GM12891 (cell line): ENCODE results near the gene MORC2.

ENCODE experiments used
- POLR2AphosphoS5 ChIP-seq: IDR thresholded peaks from 2 replicates; pipeline ENCODE4 v1.6.1; 2011; ENCODE audit warnings: low read depth, low read length, control low read depth
- TAF1 ChIP-seq: IDR thresholded peaks from 2 replicates; pipeline ENCODE4 v1.6.1; 2011; ENCODE audit warnings: low read depth, low read length, control low read depth

DNA sequence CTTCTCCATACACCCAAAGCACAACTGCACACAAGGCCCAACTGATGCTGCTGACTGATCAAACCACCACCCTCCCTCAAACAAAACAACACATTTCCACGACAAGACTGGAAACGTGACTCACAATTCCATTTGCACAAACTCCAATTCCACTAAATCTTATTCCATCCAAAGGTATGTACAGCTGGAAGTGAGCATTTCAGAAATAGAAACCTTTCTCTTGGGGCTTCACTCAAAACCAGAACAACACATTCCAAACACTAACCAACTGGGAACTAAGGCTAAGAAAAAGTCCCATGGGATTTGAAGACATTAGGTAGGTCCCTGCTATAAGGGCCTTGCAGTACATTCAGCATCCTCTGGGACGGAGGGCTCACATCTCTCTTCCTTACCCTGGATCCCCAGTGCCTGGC is 19.6 kb downstream of the MORC2 start:
- TF ChIP-seq POLR2AphosphoS5 (no peak), TAF1 (no peak)
